BE2C (cell line): Measurements from ENCODE around the gene SPEM1.

Source experiments
- DNase-seq: peaks from one replicate; pipeline ENCODE4 v3.0.0-alpha.2; 2020
- H3K27me3 ChIP-seq: fragments of 250-450 bp; sonication (Bioruptor Pico); 2 replicates; pipeline ENCODE4 v1.5.1; 2020; ENCODE audit warnings: mild to moderate bottlenecking
- H3K36me3 ChIP-seq: fragments of 250-450 bp; sonication (Bioruptor Pico); 2 replicates; pipeline ENCODE4 v1.5.1; 2020; ENCODE audit warnings: mild to moderate bottlenecking
- H3K4me1 ChIP-seq: fragments of 250-450 bp; sonication (Bioruptor Pico); 2 replicates; pipeline ENCODE4 v1.5.1; 2020
- H3K4me3 ChIP-seq: 2 replicates; pipeline ENCODE4 v1.5.1; 2011; ENCODE audit warnings: low read depth, low read length
- H3K9me3 ChIP-seq: fragments of 250-450 bp; sonication (Bioruptor Pico); 2 replicates; pipeline ENCODE4 v1.5.1; 2020
- TF ChIP-seq, protein P1 (sequence below): IDR thresholded peaks from 2 replicates; pipeline ENCODE4 v1.5.1; 2012; ENCODE audit warnings: mild to moderate bottlenecking, low read depth, low read length

The SPEM1 gene

DNA sequence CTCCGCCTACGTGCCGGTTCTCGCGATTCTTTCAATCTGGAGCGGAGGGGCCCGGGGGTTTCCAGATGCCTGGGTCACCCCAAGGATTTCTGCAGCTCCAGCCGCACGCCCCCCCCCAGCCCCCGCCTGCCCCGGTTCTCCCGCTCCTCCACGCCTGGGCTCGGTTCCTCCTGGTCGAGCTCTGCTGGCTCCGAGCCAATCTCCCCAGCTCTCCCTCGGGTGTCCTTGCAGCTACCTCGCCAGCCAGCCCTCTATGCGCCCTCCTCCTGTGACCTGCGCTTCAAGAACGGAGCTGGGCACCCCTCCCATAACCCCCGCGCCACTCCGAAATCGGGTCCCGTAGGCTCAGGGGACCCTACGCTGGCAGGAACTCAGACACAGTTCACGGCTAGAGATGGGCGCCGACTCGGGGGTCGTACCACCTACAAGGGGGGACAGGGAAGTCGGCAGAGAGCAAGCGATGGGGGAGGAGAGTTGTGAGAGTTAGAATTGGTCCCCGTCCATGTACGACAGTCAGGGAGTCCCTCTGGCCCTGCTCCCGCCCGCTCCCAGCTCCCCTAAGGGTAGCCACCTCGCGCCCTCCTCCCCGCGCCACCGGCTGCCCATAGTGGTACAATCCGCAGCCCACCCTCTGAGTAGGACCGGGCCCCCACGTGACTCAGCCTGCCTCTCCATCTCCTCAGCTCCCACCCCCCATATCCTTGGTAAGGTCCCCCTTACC lies 20.1 kb downstream of the SPEM1 start:
- TF ChIP-seq, protein P1, sequence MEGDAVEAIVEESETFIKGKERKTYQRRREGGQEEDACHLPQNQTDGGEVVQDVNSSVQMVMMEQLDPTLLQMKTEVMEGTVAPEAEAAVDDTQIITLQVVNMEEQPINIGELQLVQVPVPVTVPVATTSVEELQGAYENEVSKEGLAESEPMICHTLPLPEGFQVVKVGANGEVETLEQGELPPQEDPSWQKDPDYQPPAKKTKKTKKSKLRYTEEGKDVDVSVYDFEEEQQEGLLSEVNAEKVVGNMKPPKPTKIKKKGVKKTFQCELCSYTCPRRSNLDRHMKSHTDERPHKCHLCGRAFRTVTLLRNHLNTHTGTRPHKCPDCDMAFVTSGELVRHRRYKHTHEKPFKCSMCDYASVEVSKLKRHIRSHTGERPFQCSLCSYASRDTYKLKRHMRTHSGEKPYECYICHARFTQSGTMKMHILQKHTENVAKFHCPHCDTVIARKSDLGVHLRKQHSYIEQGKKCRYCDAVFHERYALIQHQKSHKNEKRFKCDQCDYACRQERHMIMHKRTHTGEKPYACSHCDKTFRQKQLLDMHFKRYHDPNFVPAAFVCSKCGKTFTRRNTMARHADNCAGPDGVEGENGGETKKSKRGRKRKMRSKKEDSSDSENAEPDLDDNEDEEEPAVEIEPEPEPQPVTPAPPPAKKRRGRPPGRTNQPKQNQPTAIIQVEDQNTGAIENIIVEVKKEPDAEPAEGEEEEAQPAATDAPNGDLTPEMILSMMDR, result no peak
- Histone ChIP-seq H3K4me3 (peak overlapping the region; percentile 67), H3K4me1 (no peaks in the 10 kb centered on the region), H3K9me3 (no peaks in the 10 kb centered on the region), H3K27me3 (peaks cover 9% of the 10 kb centered on the region), H3K36me3 (no peaks in the 10 kb centered on the region)
- DNase-seq, result peak; percentile 65

DNA sequence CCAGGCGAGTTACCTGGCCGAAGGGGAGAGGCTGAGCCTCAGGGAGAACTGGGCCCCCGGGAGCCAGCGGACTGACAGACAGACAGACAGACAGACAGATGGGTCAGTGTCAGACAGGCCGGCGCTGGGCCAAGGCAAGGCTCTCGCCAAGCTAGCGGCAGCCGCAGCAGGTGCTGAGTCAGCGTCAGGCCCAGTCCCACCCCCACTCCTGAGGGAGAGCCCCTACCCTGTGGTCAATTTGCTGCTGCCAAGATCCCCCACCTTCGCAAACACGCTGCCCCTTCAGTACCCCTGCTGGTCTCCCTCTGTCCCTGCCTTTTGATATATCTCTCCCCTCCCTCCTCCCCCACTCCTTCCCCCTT lies 20.7 kb downstream of the SPEM1 start:
- Histone ChIP-seq H3K4me3 (peak overlapping the region; percentile 67), H3K36me3 (no peaks in the 10 kb centered on the region), H3K9me3 (no peaks in the 10 kb centered on the region), H3K4me1 (no peaks in the 10 kb centered on the region), H3K27me3 (peaks cover 9% of the 10 kb centered on the region)
- TF ChIP-seq, protein P1, result no peak
- DNase-seq, result peak; percentile 56

DNA sequence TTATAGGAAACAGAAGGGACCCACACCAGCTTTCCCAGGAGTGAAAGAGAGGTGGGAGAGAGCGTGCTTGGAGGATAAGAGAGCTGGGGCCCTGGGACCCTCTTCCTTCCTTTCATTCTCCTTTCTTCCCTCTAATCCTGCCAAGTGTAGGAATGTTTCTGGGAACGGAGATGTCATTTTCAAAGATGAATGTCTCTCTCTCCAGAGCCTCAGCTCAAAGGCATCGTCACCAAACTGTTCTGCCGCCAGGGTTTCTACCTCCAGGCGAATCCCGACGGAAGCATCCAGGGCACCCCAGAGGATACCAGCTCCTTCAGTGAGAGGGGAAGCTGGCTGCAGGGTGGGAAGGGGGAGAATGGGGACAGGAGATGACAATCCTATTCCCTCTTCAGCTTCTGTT lies 21.1 kb downstream of the SPEM1 start:
- DNase-seq, result no peak
- peaks cover 9% of the 10 kb centered on the region for H3K27me3 ChIP-seq
- H3K9me3 ChIP-seq, result no peaks in the 10 kb centered on the region
- no peaks in the 10 kb centered on the region for H3K4me1 ChIP-seq
- H3K4me3 ChIP-seq, result peak overlapping the region; percentile 67
- TF ChIP-seq, protein P1, result no peak
- no peaks in the 10 kb centered on the region for H3K36me3 ChIP-seq

DNA sequence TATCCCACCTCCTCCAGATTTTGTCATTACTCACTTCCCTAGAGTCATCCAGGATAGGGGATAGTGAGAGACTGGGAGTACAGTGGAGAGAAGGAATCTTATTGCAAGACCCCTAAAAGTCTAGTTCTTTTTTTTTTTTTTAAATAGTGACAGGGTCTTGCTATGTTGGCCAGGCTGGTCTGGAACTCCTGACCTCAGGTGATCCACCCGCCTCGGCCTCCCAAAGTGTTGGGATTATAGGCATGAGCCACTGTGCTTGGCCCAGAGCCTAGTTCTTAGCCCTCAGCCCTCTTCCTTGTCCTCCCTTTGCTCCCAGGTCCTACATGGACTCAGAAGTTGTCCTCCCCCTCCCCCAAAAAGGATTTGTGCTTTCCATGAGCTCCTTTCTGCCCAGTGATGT lies 22.0 kb downstream of the SPEM1 start:
- no peak for DNase-seq
- Histone ChIP-seq H3K9me3 (no peaks in the 10 kb centered on the region), H3K36me3 (no peaks in the 10 kb centered on the region), H3K4me3 (no peak overlapping the region), H3K27me3 (peaks cover 13% of the 10 kb centered on the region), H3K4me1 (no peaks in the 10 kb centered on the region)
- TF ChIP-seq, protein P1, result no peak

DNA sequence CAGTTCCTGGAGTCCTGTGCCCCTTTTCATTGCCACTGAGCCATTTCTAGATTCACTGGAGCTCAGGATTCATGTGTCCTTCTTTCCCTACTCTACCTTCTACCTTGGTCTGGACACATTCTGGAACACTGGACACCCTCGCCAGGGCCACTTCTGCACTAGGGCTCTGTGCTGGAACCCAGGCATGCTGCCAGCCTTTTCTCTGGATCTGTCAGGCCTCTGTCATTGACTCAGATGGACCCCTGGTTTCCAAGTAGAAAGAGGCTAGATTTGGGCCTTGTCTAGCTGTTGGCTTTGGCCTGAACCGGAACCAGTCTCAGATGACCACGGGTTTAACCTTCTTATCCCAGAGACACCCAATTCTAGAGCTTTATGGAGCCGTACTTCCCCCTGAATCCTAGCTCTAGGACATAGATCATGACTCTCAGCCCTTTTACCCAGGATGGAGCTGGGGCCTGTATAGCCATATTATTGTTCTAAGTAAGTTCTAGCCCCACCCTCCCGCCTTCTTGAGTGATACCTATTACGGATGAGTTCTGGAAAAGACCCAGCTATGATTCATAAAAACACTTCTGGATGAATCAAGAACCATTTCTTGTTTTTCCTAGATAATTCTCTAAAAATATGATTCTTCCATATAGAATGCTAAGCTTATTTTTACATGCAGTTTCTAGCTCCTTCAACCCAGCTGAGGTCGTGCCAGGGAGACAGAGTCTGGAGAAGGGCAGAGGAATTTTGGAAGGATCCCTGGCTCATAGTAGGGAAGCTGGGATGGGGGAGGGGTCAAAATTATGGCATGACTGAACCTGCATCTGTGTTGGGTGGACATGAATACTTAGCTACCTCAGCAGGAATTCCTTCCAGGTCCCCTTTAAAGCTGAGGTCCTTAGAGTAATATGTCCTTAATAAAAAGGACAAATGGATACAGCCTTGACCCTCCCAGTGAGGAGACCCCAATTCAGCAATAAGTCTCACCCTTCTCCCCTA lies 23.7 kb downstream of the SPEM1 start:
- Histone ChIP-seq H3K36me3 (no peaks in the 10 kb centered on the region), H3K4me1 (no peaks in the 10 kb centered on the region), H3K9me3 (no peaks in the 10 kb centered on the region), H3K4me3 (no peak overlapping the region), H3K27me3 (peaks cover 6% of the 10 kb centered on the region)
- DNase-seq, result no peak
- TF ChIP-seq, protein P1, result no peak
